ENCODE measurements around the gene RNF4.

Gene RNF4

DNA sequence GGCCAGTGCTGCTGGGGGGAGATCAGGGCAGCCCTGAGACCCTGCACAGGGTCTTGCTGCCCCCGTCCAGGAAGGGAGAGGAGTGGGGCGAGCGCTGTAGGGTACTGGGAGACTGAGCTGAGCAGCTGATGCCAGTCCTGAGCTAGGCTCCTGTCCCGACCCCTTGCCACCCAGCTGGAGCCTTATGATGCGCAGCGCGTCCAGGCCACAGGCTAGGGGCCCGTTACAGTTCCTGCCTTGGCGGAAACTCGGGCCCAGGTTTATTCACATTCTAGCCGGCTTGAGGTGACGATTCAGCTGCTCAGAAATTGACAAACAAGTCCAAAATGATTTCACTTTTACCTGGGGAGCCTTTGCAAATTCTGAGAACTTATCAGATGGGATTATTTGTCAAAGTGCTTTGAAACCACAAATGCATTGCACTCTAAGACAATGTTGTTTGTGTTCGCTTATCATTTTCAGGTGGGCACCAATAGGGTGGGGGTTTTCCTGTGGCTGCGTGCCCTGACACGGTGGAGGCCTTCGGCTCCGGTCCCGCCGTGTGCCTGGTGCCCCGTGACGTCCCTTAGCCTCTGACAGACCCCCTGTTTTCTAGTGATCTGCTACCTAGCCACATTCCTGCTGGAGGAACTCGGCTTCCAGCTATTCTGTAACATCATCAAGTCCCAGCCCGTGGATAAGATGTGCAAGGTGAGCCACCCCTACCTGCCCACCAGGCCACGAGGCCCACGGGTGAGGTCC is 31.3 kb upstream of the RNF4 start:
- no peak for DNase-seq (ENCODE audit: low spot score)

DNA sequence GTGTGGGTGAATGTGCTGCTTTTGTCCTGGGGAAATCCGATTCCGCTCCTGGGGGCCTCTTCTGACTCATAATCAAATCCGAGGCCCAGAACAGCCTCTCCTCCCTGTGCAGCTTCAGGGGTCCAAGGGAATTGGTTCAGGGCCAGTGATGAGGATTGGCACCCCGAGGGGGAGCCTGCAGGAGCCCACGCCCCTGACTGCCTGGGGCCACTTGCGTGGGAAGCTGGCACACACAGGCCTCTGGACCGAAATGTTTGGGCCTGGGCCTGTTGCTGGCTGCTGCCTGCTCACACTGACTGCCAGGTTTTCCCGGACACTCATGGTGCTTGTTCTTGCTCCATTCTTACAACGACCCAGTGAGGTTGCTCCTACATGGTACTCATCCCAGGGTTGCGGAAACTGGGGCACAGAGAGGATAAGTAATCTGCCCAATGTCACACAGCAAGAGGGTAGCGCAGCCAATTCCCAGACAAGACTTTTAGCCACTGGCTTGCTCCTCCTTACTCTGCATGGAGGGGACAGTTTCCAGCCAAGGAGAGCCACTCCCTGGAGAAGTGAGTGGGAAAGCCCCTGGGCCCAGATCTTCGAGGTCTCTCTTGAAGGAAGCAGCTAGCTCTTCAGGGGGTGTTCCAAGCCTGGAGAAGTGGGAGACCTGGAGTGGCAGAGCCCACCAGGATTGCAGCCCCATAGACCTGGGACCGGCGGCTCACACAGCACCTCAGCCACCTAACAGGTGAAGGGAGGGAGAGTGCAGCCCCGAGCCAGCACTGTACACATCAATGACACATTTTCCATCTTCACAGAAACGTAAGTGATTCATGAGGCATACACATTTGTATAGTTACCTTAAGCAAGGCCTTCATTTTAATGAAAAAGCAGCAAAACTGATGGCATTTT is 29.8 kb upstream of the RNF4 start:
- DNase-seq (ENCODE audit: low spot score): no peak

DNA sequence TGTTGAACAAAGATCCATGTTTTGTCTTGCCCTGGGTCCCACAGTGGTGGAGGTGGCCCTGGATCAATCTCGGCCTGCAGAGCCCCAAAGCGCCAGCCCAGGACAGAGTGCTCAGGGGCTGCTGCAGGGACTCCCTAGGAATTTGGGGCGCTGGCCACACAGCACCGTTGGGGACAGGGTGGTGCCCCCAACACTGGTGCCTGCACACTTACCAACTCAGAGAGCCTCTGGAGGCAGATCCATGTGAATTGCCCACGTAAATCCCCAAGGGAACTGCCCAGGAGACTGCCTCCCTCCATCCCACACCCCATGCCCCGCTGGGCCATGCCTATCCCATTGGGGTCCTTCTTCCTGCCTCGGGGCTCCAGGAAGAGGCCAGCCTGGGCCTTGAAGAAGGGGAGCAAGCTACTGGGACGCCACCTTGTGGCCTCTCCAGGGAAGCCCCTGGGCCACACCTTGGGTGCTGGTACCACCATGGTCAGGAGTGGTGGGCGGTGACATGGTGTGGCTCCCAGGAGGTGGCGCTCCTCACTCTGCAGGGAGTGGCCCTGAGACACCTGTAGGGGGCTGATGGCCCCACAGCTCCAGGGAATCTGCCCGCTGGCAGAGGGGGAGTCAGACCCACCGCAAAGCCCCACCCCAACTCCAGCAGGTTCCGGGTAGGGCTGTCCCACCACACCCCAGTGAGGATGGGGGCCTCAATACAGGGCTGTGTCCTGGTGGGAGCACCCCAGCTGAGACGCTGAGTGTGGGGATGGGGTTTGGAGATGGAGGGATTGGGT is 27.3 kb upstream of the RNF4 start:
- peak; percentile 65 for DNase-seq (ENCODE audit: low spot score)

DNA sequence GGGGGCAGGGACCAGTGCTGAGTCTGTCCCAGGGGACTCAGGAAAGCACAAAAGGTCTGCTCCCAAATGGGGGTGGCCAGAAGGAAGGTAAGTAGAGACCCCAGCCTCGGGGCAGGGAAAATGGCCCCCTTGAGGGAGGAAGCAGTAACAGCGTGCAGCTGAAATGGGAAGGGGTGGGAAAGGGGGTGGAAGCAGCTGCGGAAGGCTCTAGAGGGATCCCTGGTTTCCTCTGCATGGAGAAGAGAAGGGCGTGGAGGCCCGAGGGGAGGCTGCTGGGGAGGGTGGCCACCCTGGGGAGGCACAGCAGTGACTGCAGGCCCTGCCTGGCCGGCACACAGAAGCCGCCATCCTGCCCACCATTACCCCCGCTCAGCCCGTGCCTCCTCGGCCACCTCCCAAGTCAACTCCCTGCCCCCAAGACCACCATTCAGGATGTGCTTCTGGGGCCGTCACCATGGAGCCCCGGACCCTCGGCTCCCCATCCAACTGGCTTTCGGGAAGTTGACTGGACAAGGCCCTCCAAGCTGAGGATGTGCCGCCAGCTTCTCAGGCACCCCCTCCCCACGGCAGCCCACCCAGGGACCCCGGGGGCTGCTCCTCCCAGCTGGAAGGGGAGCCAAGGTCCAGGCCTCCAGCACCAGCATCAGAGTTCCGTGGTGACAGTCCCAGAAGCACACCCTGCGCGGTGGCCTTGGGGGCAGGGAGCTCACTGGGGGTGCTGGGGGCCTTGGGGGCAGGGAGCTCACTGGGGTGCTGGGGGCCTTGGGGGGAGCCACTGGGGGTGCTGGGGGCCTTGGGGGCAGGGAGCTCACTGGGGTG is 26.5 kb upstream of the RNF4 start:
- no peak for DNase-seq (ENCODE audit: low spot score)

- DNase-seq (ENCODE audit: low spot score): no peak
Measured at GRCh38 chr4:2443061-2443730, 25.7 kb upstream of the RNF4 start.

- no peak for DNase-seq (ENCODE audit: low spot score)
Measured at GRCh38 chr4:2443956-2444740, 24.8 kb upstream of the RNF4 start.

DNA sequence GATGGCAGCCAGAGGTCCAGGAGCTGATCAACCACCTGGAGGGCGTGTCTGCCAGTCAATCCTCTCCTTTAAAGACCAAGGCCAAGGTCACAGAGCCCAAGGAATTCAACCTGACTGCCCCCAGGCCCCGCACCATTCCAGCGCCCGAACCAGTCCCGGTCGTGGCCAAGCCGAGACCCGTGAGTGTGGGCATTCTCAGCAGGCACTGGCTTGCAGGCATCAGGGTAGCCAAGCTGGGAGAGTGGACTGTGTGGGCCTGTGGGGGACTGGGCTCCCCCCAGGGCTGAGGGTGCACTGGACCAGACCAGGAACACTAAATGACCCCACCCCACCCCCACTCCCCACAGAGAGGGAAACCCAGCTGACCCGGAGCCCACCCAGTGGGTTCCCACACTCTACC is 23.8 kb upstream of the RNF4 start:
- DNase-seq (ENCODE audit: low spot score): no peak

DNA sequence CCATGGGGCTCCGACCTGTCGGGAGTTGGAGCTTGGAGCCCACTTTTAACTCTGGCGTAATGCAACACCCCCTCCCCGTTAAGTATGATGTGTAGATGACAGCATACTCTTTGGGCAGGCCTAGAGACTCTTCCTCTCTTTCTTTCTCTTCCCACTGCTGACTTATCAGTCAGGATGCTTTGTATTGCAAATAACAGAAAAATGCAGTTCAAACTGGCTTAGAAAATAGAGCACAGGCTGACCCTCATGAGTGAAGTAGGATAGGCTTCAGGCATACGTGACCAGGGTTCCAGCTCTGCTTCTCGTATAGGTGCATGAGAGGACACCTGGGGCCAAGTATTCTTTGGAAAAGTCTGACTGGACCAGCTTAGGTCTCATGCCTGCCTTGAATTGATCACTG is 23.3 kb upstream of the RNF4 start:
- DNase-seq (ENCODE audit: low spot score): no peak

- no peak for DNase-seq (ENCODE audit: low spot score)
Measured at GRCh38 chr4:2446656-2447564, 22.0 kb upstream of the RNF4 start.

DNA sequence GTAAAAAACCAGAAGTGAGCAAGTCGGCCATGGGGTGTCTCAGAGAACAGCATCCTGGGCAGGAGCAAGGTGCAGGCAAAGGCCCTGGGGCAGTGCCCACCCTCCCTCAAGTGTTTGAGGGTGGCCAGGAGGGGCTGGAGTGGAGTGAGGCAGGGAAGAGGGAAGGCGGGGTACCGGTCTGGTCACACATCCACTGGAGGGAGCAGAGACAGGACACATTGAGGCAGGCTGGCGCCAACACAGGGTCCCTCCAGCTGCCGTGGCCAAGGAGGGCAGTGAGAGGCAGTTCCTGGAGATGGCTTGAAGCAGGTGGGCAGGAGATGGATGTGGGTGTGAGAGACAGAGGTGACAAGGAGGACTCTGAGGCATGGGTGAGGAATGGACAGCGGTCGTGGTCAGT is 20.3 kb upstream of the RNF4 start:
- DNase-seq (ENCODE audit: low spot score): no peak

- no peak for DNase-seq (ENCODE audit: low spot score)
Measured at GRCh38 chr4:2449051-2449450, 19.9 kb upstream of the RNF4 start.

DNA sequence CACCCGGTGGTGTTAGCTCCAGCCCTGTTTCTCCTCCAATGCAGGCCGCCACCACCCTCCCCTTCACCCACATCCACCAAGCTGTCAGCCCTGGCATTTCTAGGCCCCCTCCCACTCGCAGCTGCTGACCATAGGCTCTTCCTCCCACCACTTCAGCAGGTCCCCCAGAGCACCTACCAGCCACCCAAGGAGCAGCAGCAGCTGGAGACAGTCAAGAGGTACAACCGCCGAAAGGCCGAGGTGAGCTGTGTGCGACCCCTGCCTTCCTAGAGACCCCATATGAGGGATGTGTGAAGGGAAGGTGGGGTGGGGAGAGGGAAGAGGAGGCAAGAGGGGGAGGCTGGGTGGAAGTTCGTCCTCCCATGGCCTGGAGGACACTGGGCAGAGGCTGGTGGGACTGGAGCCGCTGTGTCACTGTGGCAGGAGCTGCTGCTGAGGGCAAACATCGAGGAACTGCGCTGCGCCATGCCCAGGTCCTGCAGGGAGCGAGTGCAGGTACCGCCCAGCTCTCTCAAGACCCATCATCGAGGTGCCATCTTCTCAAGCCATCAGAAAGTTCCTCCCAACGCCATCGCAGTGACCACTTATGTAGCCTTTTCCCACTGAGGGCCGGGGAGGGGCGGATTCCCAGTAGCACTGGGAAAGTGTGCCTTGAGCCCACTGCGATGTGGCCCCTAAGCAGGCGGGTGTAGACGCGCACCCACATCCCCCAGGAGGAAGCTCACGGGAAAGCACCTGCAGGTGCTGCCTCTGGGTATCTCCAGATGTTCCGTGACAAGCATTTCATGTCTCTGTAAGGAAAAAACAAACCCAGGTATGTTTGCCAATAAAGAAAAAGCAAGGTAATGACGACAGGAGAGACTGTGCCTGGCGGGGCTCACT is 19.2 kb upstream of the RNF4 start:
- no peak for DNase-seq (ENCODE audit: low spot score)

DNA sequence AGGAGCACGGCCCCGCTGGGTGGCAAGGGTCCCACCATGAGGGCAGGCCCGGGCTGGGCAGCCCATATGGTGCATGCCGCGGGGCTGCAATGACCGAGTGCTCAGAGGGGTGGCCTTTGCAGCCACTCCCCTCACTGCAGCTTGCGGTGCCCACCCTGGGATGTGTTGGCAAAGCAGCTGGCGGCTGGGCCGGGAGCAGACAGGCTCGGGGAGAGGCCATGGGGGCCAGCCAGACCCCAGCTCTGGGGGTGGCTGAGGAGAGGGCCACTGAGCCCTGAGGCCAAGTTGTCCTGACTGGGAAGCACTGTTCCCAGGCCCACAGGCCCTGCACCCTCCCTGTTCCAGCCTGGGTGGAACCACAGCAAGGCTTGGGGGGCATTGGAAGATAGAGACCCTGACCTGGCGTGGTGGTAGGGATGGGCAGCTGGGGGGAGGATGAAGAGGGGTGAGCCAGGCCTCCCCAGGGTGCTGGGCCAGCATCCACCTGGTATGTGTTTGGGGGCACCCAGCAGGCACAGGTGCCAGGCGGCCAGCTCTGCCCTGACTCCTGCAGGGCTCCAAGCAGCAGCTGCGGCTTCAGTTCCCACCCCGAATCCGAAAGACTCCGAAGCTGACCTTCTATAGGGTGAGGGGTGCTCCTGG is 18.4 kb upstream of the RNF4 start:
- no peak for DNase-seq (ENCODE audit: low spot score)

GRCh38 chr4:2451036-2451520 is 17.8 kb upstream of the RNF4 start:
- no peak for DNase-seq (ENCODE audit: low spot score)

GRCh38 chr4:2451821-2452785 is 16.8 kb upstream of the RNF4 start:
- DNase-seq (ENCODE audit: low spot score): no peak
